Effector CD4-positive, alpha-beta T cell (primary cell): Measurements from ENCODE around the gene GRAMD2B.
A peak's percentile ranks its signal among the peaks of the same experiment; 100 is the strongest.
"Not testable (repeated sequence)": the region's sequence is repeated elsewhere in the genome, so short reads cannot be mapped to it uniquely, and the experiment has no call there.

ENCODE experiments used
- DNase-seq: peaks from one replicate; pipeline ENCODE4 v3.0.0-alpha.2; 2020

Gene GRAMD2B

DNA sequence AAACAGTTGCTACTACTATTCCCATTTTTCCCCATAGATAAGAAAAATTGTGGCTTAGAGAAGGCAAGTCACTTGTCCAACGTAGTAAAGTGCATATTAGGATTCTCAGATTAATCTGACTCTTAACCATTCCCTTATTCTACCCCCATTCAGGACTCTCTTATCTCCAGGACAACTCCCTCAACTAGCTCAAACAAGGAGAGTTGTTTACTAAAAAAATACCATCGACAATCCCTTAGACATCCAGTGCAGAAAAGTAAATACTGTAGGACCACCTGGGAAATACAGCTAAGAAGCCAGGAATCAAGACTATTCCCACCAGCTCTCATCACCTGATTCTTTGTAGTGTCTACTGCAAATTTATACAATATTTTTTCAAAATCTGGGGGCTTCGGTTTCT lies 9.4 kb upstream of the GRAMD2B start:
- DNase-seq, result no peak

- DNase-seq, result no peak
Observed at GRCh38 chr5:126414874-126415502, 8.2 kb upstream of the GRAMD2B start.

DNA sequence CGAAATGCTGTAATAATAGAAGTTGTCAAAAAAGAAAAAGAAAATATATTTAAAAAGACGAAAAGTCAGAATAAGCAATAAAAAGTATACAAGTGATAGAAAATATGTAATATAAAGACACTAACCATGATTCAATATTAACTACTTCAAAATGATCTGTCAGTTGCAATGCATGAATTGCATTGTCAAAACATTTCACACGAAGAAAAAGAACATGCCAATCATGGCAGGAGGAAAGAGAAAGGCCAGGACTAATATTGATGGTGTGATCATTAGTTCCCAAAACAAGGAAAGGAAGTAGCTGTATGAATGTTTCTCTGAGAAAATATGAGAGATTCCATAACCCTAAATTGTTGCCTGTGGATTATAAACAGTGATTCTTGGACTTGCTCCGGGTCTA lies 7.4 kb upstream of the GRAMD2B start:
- no peak for DNase-seq

GRCh38 chr5:126416266-126416925 lies 6.8 kb upstream of the GRAMD2B start:
- DNase-seq, result no peak

- DNase-seq, result no peak
Observed at GRCh38 chr5:126417178-126417577, 6.0 kb upstream of the GRAMD2B start.

DNA sequence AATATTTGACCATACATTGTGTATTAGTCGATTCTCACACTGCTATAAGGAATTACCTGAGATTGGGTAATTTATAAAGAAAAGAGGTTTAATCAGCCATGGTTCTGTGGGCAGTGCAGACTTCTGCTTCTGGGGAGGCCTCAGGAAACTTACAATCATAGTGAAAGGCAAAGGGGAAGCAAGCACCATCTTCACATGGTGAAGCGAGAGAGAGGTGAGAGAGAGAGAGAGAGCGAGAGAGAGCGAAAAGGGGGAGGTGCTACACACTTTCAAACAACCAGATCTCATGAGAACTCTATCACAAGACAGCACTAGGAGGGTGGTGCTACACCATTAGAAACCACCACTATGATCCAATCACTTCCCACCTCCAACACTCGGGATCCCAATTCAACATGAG lies 4.1 kb upstream of the GRAMD2B start:
- DNase-seq, result no peak

DNA sequence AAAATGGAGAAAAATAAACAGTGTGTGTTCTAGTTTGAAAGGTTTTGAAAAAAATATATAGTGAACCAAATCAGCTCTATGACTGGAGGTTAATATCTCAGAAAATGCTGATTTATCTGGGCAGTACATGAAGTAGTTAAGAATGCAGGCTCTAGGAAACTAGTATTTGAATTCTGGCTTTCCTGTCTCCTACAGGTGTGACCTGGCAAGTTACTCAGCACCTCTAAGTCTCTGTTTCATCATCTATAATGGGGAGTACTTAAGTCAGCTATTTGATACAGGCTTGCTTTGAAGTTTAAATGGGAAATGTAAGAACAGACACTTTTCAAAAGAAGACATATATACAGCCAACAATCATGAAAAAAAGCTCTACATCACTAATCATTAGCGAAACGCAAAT lies 5.2 kb downstream of the GRAMD2B start:
- DNase-seq, result no peak

GRCh38 chr5:126430631-126431030 lies 7.4 kb downstream of the GRAMD2B start:
- DNase-seq, result no peak

DNA sequence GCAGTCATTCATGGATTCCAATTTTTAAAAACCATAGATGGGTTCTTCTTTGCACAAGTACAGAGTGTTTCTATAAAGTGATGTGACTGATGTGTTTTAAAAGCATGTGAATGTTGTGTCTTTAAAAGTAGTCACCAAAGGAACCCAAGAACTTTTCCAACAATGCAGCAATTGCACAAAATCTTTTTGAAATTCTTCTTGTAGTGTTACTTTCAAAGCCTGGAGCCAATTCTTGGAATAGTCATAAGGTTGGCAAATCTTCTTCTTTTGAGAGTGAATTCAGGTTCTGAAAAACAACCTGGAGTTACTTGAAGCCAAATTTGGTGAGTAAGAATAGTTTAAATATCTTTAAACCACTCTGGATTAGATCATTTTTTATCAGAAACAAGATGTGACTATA lies 10.5 kb downstream of the GRAMD2B start:
- no peak for DNase-seq

GRCh38 chr5:126435261-126435660 lies 12.1 kb downstream of the GRAMD2B start:
- DNase-seq, result no peak

DNA sequence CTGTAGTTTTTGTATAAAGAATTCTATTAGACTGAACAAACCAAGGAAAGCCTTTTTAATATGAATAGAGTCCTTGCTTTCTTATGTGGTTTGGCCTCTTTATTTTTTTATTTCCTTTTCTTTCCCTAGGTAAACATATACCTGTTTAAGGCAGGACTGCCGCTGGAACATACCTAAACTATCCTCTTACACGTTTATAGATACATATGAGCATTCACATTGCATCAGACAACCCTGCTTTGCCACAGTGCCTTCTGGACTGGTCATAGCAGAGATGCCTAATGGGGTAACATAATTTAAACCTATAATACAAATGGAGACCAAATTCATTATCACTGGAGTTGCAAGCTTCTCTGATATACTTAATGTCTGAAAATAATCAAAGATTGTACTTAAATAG lies 12.5 kb downstream of the GRAMD2B start:
- DNase-seq, result no peak

GRCh38 chr5:126437721-126438120 lies 14.5 kb downstream of the GRAMD2B start:
- no peak for DNase-seq

- DNase-seq, result no peak
Observed at GRCh38 chr5:126438267-126438666, 15.1 kb downstream of the GRAMD2B start.

GRCh38 chr5:126438868-126439267 lies 15.7 kb downstream of the GRAMD2B start:
- no peak for DNase-seq

- DNase-seq, result not testable (repeated sequence)
Observed at GRCh38 chr5:126439724-126440123, 16.5 kb downstream of the GRAMD2B start.

- DNase-seq, result no peak
Observed at GRCh38 chr5:126441230-126441629, 18.0 kb downstream of the GRAMD2B start.

- DNase-seq, result no peak
Observed at GRCh38 chr5:126443374-126443851, 20.2 kb downstream of the GRAMD2B start.

- no peak for DNase-seq
Observed at GRCh38 chr5:126444137-126444536, 20.9 kb downstream of the GRAMD2B start.

DNA sequence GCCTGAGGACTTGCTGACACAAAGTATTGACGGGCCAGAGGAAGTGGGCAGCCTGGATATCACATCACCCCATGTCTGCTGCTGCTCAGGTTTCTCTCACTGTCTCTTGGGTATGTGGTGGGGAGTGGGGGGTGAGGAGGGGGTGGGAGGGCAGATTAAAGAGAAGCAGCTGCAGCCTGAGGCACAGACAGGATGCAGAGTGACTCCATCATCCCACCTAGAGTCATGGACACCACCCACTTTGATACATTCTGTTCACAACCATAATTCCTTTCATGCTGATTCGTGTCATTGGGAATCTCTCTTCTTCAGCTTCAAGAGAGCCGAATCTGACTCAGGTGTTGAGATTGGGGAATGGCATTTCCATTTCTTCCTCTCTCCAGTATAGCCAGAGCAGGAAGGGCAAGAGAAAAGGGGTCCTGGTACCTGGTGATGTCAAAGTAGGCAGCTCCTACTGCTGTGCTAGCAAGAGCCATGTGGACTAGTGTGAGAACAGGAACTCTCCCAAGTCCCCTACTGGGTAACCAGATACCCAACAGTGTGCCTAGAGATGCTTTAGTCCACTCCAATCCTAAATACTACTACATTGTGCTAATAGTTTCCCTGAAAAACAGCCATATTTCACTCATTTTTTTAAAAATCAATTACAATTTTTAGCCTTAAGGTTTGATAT lies 22.4 kb downstream of the GRAMD2B start:
- no peak for DNase-seq

DNA sequence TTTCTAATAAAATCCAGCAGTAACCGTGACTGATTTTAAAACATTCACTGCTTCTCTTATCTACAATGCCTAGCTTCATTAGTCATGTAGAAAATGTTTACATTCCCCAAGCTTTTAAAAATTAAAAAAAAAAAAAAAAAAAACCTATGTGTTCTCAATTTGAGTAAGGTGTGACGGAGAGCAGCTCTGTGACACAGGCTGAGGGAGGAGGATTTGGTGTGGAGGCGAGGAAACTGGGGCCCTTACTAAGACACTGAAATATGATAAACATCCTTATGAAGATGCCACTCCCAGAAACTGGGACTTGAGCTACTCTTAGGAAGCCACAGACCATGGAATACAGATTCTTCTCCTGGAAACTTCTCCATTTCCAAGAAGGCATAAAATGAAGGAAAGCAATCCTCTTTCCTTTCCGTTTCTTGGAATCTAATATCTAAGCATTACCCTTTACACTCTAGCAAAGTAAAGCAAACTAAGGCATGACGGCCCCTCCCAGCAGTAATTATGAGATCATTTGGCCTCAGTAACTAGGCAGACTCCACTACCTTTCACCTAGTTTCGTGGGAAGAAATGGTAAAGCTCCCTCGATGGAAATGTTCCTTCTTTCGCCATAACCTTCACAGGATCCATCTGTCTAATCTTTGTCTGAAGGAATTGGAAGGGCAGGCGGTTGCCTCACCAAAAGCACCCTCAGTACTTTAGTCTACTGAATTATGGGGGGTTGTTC lies 23.5 kb downstream of the GRAMD2B start:
- no peak for DNase-seq

DNA sequence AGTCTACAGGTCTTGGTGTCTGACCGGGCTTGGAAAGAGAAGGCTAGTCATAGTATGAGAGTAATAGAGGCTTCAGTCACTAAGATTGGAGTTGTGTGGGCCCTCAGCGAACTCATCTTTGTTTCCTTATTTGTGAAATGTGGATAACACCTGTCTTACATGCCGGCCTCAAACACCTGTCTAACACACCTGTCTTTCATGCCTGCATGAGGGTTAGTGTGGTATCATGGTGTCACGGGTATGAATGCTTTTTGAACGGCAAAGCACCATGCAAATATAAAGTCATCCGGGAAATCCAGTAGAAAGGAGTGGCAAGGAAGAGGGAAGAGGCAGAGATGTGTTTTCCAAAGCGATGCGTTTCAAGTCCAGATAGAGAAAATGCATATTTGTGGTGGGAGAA lies 25.5 kb downstream of the GRAMD2B start:
- no peak for DNase-seq

DNA sequence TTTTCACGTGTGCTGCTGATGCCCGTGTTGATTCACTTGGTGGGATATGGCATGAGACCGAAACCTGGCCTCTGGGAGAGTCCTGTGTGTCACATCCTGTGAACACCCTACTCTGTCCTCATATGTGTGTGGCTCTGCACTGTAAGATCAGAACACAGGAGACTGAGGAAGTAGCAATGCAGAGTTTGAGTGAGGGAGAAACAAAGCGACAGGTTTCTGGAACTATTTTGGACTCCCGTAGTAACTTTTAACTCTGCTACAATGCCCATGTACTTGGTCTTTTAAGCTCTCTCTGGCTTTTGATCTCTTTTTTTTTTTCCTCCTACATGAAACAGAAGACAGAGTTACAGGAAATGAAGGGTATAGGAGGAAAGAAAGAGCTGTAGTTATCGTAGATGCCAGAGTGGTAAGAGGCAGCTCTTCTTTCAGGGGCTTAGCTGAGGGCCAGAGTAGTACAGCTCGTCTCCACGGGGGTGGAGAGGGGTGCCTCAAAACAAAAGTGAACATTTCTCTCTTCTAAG lies 26.6 kb downstream of the GRAMD2B start:
- DNase-seq, result peak; percentile 33

DNA sequence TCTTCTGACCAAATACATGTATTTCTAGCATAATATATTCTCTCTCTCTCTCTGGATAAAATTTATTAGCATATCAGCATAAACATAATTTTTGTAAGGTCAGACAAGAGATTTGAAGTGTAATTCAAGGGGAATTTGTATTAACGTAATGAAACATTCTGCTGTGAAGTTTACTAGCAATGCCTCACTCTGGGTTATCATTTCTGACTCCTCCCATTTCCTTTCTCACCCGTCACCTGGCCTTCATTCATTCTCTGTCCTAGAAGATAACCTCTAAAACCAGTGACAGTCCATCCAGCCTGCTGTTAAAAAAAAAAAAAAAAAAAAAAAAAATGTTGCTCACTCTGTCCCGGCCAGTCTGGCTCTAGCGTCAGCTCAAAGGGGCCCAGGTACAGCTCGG lies 27.1 kb downstream of the GRAMD2B start:
- DNase-seq, result no peak
